ENCODE measurements around the gene CLTA.

DNA sequence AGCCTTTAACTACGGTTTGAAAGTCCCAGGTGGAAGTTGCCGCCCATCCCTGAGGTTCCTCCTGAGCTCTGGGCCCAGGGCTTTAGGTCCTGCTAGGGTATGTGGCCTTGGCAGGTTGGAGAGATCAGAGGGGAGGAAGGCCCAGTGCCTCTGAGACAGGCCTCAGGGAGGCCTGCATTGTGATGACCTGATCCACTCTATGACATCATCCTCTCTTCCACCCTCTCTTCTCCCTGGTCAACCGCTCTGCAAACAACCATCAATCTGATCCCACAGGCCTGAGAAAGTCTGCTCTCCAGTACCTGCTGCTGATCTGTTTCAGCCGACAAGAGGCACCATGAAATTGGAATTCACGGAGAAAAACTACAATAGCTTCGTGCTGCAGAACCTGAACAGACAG is 21.6 kb upstream of the CLTA start, which contains the start of gene CCIN:
- TF ChIP-seq, protein P1, sequence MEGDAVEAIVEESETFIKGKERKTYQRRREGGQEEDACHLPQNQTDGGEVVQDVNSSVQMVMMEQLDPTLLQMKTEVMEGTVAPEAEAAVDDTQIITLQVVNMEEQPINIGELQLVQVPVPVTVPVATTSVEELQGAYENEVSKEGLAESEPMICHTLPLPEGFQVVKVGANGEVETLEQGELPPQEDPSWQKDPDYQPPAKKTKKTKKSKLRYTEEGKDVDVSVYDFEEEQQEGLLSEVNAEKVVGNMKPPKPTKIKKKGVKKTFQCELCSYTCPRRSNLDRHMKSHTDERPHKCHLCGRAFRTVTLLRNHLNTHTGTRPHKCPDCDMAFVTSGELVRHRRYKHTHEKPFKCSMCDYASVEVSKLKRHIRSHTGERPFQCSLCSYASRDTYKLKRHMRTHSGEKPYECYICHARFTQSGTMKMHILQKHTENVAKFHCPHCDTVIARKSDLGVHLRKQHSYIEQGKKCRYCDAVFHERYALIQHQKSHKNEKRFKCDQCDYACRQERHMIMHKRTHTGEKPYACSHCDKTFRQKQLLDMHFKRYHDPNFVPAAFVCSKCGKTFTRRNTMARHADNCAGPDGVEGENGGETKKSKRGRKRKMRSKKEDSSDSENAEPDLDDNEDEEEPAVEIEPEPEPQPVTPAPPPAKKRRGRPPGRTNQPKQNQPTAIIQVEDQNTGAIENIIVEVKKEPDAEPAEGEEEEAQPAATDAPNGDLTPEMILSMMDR (IDR thresholded peaks at IDR 0.05; ENCODE audit: insufficient read depth, low read depth, low read length), result no peak
- no peak for TF ChIP-seq EZH2 (IDR thresholded peaks at IDR 0.05; ENCODE audit: insufficient read depth, low read length)
